NOMO-1 treated with dmso at 0.1 percent for 144 hours (cell line): ENCODE data around the gene KPTN.

ENCODE experiments used
- DNase-seq: peaks from one replicate; lab custom pipeline; 2025; ENCODE audit not compliant: unreplicated experiment; lab: John Stamatoyannopoulos, UW

KPTN gene

GRCh38 chr19:47483800-47484690 is at the start of gene KPTN:
Gene KPTN (minus strand): TSS chr19:47484219. CDS start chr19:47484160, 59 bp downstream.
- peak; percentile 89 for DNase-seq

DNA sequence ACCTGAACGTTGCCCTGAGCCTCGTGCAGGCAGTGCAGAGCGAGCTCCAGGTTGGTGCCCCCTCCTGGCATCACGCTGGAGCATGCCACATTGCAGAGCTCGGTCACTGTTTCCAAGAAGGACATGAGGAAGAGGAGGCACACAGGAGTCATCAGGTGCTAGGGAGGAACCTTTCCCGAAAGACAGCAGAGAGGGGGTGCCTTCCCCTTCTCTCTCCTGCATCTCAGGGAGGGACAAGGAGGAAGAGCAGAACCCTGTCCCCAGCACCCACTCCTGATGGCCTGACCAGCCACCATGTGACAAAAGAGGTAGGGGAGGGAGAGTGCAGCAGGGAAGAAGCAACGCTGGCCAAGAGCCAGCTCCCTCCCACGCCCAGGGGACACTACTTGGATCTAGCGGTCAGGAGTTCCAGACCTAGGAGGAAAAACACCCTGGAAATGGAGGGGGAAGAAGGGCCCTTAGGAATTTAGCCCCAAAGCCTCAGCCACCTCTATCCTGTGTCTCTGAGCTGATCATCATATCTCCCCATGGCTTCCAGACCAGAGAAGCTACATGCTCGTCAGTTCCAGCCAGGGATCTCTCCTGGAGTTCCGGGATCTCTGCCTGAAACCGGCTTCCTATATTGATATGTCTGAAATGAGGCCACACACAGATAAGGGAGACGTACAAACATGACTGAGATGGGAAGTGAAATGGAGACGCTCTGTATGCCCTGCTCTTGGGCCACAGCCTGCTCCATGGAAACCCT is 47.8 kb upstream of the KPTN start:
- no peak for DNase-seq

- DNase-seq = no peak
Measured at GRCh38 chr19:47529018-47529742, 45.2 kb upstream of the KPTN start.

DNA sequence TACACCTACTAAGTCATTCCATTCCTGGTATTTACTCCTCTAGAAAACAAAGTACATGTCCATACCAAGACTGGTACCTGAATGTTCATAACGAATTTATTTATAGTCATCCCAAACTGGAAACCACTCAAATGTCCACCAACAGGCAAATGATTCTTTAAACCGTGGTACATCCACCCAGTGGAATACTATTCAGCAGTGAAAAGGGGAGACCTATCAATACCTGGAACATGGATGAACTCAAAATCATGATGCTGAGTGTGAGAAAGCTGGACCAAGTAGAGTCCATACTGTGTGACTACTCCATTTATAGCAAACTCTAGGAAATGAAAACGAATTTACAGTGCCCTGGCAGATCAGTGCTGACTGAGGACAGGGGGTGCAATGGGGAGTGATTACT is 42.8 kb upstream of the KPTN start:
- DNase-seq = no peak

GRCh38 chr19:47523473-47523872 is 39.5 kb upstream of the KPTN start:
- DNase-seq = no peak

- DNase-seq = no peak
Measured at GRCh38 chr19:47521473-47522180, 37.6 kb upstream of the KPTN start.

- DNase-seq = no peak
Measured at GRCh38 chr19:47520839-47521238, 36.8 kb upstream of the KPTN start.

- DNase-seq = no peak
Measured at GRCh38 chr19:47520343-47520806, 36.4 kb upstream of the KPTN start.

DNA sequence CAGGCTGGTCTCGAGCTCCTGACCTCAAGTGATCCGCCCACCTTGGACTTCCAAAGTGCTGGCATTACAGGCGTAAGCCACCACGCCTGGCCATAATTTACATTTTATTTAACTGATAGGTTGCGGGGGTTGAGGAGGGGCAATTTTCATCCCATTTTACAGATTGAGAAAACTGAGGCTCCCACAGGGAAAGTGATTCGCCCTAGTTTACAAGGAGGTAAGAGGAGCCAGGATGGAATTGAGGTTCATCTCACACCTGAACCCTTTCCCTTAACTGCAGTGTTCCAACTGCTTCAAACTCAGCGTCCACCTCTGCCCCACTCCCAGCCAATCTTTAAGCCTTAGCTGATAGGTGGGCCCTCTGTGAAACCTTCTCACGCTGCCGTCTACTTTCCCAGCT is 34.8 kb upstream of the KPTN start:
- no peak for DNase-seq

GRCh38 chr19:47518139-47518538 is 34.1 kb upstream of the KPTN start:
- DNase-seq = peak; percentile 28

DNA sequence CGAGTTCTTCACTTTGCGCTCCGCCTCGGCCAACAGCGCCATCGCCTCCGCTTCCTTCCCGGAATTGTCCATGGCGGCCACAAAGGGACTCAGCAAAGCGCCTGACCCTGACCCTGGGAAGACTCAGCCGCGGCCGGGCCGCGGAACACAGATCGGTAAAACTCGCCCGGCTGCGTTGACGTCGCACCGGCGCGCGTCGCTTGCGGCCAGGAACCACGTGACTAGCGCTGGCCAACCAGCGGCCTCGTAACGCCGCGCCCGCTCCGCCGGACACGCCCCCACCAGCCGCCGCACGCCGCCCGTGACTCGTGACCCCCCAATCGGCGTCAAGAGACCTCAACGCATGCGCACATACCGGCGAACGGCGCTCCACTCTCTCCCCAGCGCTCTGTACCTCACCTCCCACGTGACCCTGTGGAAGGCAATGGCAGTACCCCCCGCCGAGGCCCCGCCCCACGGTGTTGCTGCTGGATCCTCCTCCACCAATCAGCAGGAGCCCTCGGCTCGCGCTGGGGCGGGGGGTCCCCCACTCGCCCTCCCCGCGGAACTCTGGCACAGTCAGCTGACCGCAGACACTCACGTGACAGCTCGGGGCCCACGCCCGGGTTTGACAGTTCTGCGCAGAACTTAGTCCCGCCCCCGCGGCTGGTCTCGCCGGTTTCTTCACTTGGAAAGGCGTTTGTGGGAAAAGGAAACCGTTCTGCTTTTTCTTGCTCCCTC is 31.0 kb upstream of the KPTN start, which contains the start of gene NAPA:
Gene NAPA, minus strand, starts transcription at position 195 of the 720 bp plus-strand sequence. Its CDS starts 123 bp downstream, at position 72.
- peak; percentile 99 for DNase-seq

DNA sequence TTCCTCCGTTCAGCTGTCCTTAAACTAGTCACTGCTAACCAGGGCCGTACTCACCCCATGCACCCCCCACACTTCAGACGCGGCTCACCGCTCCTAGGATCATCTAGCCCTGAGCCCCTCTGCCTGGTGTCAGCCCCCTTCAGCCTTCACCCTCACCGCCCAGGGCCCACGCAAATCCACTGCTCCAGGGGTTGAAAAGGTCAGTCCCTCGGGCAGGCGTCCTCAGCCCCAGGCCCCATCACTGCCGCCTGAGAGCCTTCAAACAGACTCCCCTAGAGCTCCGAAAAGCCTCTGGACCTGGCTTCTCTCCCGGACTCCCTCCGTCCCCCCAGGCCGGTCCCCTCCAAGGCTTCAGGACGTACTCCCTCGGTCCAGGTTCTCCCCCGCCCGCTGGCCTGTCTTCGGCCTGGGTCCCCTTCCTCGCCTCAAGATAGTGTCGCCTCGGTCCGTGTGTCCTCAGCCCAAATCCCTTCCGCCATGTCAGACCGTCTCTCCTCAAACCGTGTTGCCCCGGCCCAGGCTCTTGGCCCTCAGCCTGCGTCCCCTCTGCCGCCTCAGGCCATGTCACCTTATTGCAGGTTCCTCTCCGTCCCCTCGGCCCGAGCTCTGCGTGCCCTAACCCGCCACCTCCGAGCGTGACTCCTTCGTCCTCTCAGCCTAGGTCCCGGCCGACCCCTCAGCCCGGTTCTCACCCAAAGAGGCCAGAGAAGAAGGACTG is 30.3 kb upstream of the KPTN start:
- DNase-seq = no peak

DNA sequence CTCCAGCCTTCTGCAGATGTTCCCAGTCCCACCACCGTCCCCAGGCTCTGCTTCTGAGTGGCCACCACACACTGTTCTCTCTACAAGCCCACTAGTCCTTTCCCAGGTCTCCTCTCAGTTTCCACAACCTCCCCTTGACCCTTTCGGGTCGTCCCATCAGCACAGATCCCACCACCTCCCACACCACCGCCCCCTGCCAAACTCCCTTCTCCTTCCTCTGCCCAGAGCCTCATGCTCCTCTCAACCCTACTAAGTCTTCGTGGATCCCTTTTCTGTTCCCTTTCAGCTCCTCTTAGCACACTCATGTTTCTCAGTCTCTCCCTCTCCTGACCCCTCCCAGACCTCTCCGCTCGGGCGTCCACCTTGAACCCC is 28.9 kb upstream of the KPTN start:
- no peak for DNase-seq

DNA sequence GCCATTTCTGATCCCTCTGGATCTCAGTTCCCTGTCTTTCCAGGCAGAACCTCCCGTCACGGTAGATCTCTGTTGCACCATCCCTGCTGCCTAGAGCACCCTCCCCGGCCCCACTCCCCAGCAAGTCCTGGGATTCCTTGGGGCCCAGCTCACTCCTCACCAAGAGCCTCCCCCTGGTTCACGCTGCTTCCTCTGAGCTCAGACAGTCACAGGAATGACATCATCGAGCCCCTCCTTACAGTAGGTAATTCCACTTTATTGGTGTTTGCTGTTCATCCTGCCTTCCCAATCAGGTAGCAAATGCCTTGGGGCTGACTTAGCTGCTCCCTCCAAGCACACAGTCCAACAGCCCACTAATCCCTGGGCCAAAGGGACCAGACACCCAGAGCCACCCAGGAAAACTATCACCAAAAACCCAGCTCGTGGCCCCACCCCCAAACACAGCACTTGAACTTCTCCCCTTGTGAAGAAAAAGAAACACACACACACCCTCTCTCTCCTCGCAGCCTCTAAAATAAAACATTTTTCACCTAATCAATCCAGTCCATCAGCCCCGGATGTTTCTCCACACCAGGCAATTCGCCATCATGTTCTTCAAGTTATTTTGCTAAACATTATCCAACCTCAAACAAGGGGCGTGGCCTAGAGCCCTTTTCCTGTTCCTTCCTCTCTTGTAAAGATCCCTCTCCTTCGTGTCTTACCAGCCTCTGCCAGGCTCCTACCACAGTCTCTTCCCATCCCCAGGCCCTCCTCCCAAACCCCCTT is 28.3 kb upstream of the KPTN start:
- DNase-seq = no peak

GRCh38 chr19:47511681-47512080 is 27.7 kb upstream of the KPTN start:
- no peak for DNase-seq

DNA sequence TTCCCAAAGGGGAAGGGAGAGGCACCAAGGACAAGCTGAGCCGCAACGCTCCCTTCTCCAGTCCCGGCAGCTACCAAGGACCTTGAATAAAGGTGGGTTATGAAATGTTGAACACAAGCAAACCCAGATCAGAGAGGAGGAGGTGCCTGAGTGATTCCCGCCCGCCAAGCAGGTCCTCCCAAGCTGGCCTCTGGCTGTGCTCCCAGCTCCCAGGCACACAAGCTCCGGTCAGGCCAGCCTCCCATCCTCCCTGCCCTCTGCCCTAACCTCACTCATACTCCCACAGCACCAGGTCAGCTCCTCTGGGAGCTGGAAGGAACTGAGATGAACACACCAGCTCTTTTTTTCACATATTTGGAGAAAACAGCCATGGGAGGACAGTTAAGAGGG is 27.1 kb upstream of the KPTN start:
- no peak for DNase-seq

DNA sequence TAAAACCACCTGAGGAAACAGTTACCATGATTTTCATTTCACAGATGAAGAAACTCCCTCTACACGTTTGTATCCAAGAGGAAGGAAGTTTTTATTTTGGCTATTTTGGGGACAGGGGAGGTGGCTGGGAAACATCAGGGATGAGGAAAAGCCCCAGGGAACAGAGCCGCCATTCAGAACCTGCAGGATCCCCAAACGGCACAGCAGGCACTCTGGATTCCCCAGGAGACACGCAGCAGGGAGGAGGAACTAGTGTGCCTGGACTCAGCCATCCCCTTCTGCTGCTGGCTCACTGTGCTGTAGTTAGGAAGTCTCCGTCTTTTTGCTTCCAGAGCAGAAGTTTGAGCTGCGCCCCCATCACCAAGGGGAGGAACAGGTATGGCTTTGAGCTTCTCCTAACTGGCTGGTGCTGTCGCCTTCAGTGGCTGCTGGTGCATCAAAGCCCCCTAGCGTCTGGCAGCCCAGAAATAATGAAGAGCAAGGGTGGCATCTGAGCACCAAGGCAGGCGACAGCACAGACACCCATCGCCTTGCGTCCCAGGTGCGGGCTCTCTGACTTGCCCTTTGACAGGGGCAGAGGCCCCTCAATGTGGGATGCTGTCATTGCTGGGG is 26.6 kb upstream of the KPTN start:
- DNase-seq = no peak

GRCh38 chr19:47509973-47510372 is 26.0 kb upstream of the KPTN start:
- no peak for DNase-seq
